NT2/D1 (cell line): Measurements from ENCODE around the gene ADGRB3.
A peak's percentile ranks its signal among the peaks of the same experiment; 100 is the strongest.

Experiments used
- DNase-seq: peaks from one replicate; pipeline ENCODE4 v3.0.0-alpha.2; 2011; ENCODE audit warnings: low read depth, low spot score
- H3K27me3 ChIP-seq: 2 replicates; pipeline ENCODE4 v1.6.0; 2011; ENCODE audit warnings: mild to moderate bottlenecking; ENCODE audit not compliant: insufficient read length, insufficient read depth
- H3K36me3 ChIP-seq: 2 replicates; pipeline ENCODE4 v1.6.1; 2011; ENCODE audit warnings: mild to moderate bottlenecking, low read length, mixed read lengths; ENCODE audit not compliant: insufficient read depth, insufficient read length
- H3K4me1 ChIP-seq: 2 replicates; pipeline ENCODE4 v1.5.1; 2011; ENCODE audit not compliant: insufficient read depth, insufficient read length
- H3K4me3 ChIP-seq: 2 replicates; pipeline ENCODE4 v1.5.1; 2011; ENCODE audit warnings: low read depth; ENCODE audit not compliant: insufficient read length
- H3K9ac ChIP-seq: 2 replicates; pipeline ENCODE4 v1.6.0; 2011; ENCODE audit warnings: low read depth; ENCODE audit not compliant: insufficient read length
- H3K9me3 ChIP-seq: 2 replicates; pipeline ENCODE4 v1.5.1; 2011; ENCODE audit warnings: mild to moderate bottlenecking, low read length; ENCODE audit not compliant: insufficient read depth
- SUZ12 ChIP-seq: IDR thresholded peaks from 2 replicates; pipeline ENCODE4 v1.6.1; 2011; ENCODE audit not compliant: insufficient read length, insufficient read depth; ENCODE audit errors: extremely low read depth
- YY1 ChIP-seq: IDR thresholded peaks from 2 replicates; pipeline ENCODE4 v1.6.1; 2011; ENCODE audit not compliant: insufficient read length, insufficient read depth
- ZNF274 ChIP-seq: IDR thresholded peaks from 2 replicates; pipeline ENCODE4 v1.6.1; 2011; ENCODE audit warnings: mild to moderate bottlenecking, low read depth, low read length

Gene ADGRB3

GRCh38 chr6:68633281-68633971 is 1.7 kb upstream of the ADGRB3 start:
- H3K9me3 ChIP-seq, result no peaks in the 10 kb centered on the region
- H3K4me1 ChIP-seq, result no peaks in the 10 kb centered on the region
- peaks cover 52% of the 10 kb centered on the region for H3K27me3 ChIP-seq
- H3K36me3 ChIP-seq, result no peaks in the 10 kb centered on the region
- TF ChIP-seq ZNF274 (no peak), SUZ12 (no peak), YY1 (no peak)
- no peak overlapping the region for H3K4me3 ChIP-seq
- H3K9ac ChIP-seq, result no peak overlapping the region
- DNase-seq, result no peak

DNA sequence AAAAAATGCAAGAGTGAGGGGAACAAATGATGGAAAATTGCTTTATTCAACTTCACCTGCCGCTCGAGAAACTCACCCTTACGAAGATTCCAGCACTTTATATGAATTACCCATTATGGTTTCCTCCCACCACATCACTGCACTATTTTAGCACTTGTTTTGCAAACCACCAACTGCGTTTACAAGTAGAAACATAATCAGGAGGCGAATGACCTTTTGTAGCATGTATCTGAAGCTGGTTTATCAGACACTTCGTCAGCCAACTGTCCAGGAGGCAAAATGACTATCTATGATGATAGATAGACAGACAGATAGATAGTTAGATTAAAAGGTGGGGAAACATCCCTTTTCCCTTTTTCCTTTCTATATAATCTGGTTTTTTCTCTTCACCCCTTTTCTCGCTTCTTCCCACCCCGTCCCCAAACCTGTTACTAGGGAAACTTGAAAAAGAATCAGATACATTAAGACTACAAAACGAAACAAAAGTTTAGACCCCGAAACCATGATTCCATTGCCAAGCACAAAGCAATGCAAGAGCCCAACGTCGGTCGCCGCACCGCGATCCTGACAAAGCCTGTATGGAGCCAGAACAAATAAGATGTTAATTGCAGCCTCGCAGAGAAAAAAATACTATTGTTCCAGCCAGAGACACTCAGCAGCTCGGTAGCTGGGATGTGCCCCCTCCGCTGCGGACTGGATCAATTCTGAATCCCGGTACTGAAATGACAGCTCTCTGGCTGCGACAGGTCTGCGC is 933 bp upstream of the ADGRB3 start:
- peak overlapping the region; percentile 42 for H3K9ac ChIP-seq
- H3K9me3 ChIP-seq, result no peaks in the 10 kb centered on the region
- H3K4me3 ChIP-seq, result peak overlapping the region; percentile 54
- TF ChIP-seq ZNF274 (no peak), SUZ12 (no peak), YY1 (no peak)
- no peaks in the 10 kb centered on the region for H3K4me1 ChIP-seq
- no peaks in the 10 kb centered on the region for H3K36me3 ChIP-seq
- peaks cover 59% of the 10 kb centered on the region for H3K27me3 ChIP-seq
- DNase-seq, result peak; percentile 16

DNA sequence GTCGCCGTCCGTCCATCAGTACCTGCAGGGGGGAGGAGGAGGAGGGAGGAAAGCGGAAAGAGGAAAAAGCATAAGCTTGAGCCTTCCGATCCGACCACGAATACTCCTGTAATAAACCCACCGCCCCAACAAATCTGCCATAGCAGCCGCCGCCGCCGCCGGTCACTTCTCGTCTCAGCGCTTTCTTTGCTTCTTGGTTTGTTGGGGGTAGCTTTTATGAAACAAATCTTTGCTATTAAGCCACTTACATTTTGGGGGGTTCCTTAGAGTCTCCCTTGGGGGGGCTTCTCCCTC is 277 bp downstream of the ADGRB3 start:
- Histone ChIP-seq H3K4me3 (peak overlapping the region; percentile 57), H3K9ac (peak overlapping the region; percentile 66), H3K9me3 (no peaks in the 10 kb centered on the region), H3K27me3 (peaks cover 71% of the 10 kb centered on the region), H3K4me1 (no peaks in the 10 kb centered on the region), H3K36me3 (no peaks in the 10 kb centered on the region)
- TF ChIP-seq YY1 (no peak), SUZ12 (no peak), ZNF274 (no peak)
- DNase-seq, result peak; percentile 38

- Histone ChIP-seq H3K36me3 (no peaks in the 10 kb centered on the region), H3K9ac (peak overlapping the region; percentile 66), H3K4me1 (no peaks in the 10 kb centered on the region), H3K9me3 (no peaks in the 10 kb centered on the region), H3K27me3 (peaks cover 77% of the 10 kb centered on the region), H3K4me3 (peak overlapping the region; percentile 57)
- TF ChIP-seq ZNF274, result no peak
- no peak for TF ChIP-seq YY1
- no peak for TF ChIP-seq SUZ12
- no peak for DNase-seq
Observed at GRCh38 chr6:68635706-68636513, 828 bp downstream of the ADGRB3 start.

DNA sequence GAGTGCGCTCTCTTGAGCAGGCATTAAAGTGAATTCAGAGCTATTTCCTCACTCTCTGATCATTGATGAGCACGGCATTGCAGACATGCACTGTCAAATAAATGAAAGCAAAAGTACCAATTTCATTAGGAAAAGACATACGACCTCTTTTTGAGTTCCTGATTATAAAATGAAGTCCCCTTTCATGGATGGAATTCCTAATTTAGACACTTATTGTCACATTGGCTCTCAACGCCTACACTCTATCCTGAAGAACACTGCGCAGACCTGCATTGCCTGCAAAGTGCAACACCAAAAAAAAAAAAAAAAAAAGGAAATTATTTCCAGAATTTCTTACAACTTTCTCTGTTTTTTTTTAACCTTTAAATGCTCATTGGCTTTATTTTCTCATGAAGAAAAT is 1.6 kb downstream of the ADGRB3 start:
- no peak overlapping the region for H3K4me3 ChIP-seq
- no peaks in the 10 kb centered on the region for H3K4me1 ChIP-seq
- H3K36me3 ChIP-seq, result no peaks in the 10 kb centered on the region
- no peak overlapping the region for H3K9ac ChIP-seq
- DNase-seq, result no peak
- H3K9me3 ChIP-seq, result no peaks in the 10 kb centered on the region
- H3K27me3 ChIP-seq, result peaks cover 77% of the 10 kb centered on the region
- TF ChIP-seq YY1 (no peak), SUZ12 (no peak), ZNF274 (no peak)

DNA sequence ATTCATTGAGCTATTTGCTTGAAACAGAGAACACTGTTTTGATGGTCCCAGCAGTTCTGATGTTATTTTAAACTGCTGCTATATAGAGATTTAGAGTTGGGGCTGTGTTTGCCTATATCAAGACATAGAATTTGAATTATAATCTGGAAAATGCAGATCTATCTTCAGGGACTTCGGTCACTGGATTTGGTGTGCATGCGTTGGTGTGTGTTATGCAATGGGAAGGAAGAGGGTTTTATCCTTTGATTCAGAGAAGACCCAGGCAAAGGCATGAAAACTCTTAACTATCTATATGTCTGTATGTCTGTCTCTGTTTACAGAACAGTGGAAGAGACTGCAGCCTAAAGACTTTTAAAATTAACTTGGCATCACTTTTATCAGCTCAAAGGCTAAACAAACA is 2.0 kb downstream of the ADGRB3 start:
- no peak overlapping the region for H3K4me3 ChIP-seq
- peaks cover 77% of the 10 kb centered on the region for H3K27me3 ChIP-seq
- no peak overlapping the region for H3K9ac ChIP-seq
- no peaks in the 10 kb centered on the region for H3K4me1 ChIP-seq
- TF ChIP-seq SUZ12 (no peak), ZNF274 (no peak), YY1 (no peak)
- H3K9me3 ChIP-seq, result no peaks in the 10 kb centered on the region
- no peak for DNase-seq
- no peaks in the 10 kb centered on the region for H3K36me3 ChIP-seq

DNA sequence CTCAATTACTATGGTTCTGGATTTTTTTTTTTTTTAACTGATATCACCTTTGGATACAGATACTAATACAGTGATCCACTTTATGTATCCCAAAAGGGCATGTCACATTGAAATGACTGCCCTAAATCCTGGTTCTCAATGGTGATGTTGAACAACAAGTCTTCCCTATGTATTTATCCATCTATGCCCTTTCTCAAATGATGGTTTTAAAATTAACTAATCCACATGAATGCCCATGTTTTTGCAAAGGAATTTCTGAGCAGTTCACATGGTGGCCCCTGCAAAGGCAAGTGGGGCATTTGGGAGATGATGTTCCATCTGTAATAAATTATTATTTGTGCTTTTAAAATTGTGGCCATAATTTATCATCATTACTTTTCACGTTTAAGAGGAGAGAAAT is 2.7 kb downstream of the ADGRB3 start:
- Histone ChIP-seq H3K9ac (no peak overlapping the region), H3K27me3 (peaks cover 72% of the 10 kb centered on the region), H3K9me3 (no peaks in the 10 kb centered on the region), H3K4me1 (no peaks in the 10 kb centered on the region), H3K4me3 (no peak overlapping the region), H3K36me3 (no peaks in the 10 kb centered on the region)
- no peak for DNase-seq
- no peak for TF ChIP-seq SUZ12
- TF ChIP-seq YY1, result no peak
- no peak for TF ChIP-seq ZNF274
